ENCODE results near the gene PROZ.

The PROZ gene

DNA sequence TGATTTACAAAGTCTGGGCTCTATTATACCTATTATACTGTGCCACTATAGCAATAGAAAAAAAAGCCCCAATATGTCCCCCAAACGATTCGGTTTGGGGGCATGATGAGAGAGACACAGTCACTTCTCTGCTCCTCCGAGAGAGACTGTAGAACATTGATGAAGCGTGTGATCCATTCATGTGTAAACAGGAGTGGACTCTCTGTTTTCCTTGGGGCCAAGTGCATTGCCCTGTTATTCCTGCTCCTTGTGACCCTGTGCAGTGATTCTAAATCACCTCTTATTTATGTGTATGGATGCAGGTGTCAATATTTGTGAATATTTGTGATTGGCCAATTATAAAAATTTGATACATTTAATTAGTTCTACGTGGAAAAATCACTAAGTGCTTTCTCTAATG, 18.9 kb upstream of the PROZ start:
- POLR2A ChIA-PET, result no interaction called here

GRCh38 chr13:113140677-113141600, 17.5 kb upstream of the PROZ start:
- no peaks in the 10 kb centered on the region for H3K4me1 ChIP-seq (ENCODE audit: control insufficient read depth, insufficient read depth, low read length)
- CTCF ChIA-PET, result no interaction called here
- TF ChIP-seq SCRT2 (tag by site-specific recombination; IDR thresholded peaks at IDR 0.05) (0 out of 2 replicates have a peak, but pooled peaks have one; percentile 8), SALL2 (tag by site-specific recombination; IDR thresholded peaks at IDR 0.05; ENCODE audit: borderline replicate concordance) (no peak), ZNF558 (tag by site-specific recombination; IDR thresholded peaks at IDR 0.05) (no peak)
- TF ChIP-seq, protein P1, sequence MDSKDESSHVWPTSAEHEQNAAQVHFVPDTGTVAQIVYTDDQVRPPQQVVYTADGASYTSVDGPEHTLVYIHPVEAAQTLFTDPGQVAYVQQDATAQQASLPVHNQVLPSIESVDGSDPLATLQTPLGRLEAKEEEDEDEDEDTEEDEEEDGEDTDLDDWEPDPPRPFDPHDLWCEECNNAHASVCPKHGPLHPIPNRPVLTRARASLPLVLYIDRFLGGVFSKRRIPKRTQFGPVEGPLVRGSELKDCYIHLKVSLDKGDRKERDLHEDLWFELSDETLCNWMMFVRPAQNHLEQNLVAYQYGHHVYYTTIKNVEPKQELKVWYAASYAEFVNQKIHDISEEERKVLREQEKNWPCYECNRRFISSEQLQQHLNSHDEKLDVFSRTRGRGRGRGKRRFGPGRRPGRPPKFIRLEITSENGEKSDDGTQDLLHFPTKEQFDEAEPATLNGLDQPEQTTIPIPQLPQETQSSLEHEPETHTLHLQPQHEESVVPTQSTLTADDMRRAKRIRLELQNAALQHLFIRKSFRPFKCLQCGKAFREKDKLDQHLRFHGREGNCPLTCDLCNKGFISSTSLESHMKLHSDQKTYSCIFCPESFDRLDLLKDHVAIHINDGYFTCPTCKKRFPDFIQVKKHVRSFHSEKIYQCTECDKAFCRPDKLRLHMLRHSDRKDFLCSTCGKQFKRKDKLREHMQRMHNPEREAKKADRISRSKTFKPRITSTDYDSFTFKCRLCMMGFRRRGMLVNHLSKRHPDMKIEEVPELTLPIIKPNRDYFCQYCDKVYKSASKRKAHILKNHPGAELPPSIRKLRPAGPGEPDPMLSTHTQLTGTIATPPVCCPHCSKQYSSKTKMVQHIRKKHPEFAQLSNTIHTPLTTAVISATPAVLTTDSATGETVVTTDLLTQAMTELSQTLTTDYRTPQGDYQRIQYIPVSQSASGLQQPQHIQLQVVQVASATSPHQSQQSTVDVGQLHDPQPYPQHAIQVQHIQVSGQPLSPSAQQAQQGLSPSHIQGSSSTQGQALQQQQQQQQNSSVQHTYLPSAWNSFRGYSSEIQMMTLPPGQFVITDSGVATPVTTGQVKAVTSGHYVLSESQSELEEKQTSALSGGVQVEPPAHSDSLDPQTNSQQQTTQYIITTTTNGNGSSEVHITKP (tag by site-specific recombination; IDR thresholded peaks at IDR 0.05), result no peak
- TF ChIP-seq, protein P2, sequence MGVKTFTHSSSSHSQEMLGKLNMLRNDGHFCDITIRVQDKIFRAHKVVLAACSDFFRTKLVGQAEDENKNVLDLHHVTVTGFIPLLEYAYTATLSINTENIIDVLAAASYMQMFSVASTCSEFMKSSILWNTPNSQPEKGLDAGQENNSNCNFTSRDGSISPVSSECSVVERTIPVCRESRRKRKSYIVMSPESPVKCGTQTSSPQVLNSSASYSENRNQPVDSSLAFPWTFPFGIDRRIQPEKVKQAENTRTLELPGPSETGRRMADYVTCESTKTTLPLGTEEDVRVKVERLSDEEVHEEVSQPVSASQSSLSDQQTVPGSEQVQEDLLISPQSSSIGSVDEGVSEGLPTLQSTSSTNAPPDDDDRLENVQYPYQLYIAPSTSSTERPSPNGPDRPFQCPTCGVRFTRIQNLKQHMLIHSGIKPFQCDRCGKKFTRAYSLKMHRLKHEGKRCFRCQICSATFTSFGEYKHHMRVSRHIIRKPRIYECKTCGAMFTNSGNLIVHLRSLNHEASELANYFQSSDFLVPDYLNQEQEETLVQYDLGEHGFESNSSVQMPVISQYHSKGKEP (tag by site-specific recombination; IDR thresholded peaks at IDR 0.05), result no peak
- no peaks in the 10 kb centered on the region for H3K36me3 ChIP-seq (ENCODE audit: control insufficient read depth in 2 of 2, insufficient read depth in 1 of 2, low read length in 2 of 2)
- H3K4me3 ChIP-seq (ENCODE audit: low read depth, low read length), result no peak overlapping the region
- no peak overlapping the region for H3K27ac ChIP-seq (ENCODE audit: extremely low read depth, low read depth, low read length)
- POLR2A ChIA-PET, result no interaction called here
- no peaks in the 10 kb centered on the region for H3K9me3 ChIP-seq (ENCODE audit: control insufficient read depth, insufficient read depth, low read depth, low read length)

More for the DNA sequence above, 18.9 kb upstream of the PROZ start:
- H3K9me3 ChIP-seq (ENCODE audit: control insufficient read depth, insufficient read depth, low read depth, low read length), result no peaks in the 10 kb centered on the region
- no peaks in the 10 kb centered on the region for H3K4me1 ChIP-seq (ENCODE audit: control insufficient read depth, insufficient read depth, low read length)
- H3K4me3 ChIP-seq (ENCODE audit: low read depth, low read length), result no peak overlapping the region
- H3K36me3 ChIP-seq (ENCODE audit: control insufficient read depth in 2 of 2, insufficient read depth in 1 of 2, low read length in 2 of 2), result no peaks in the 10 kb centered on the region
- TF ChIP-seq MYNN (tag by site-specific recombination; IDR thresholded peaks at IDR 0.05; ENCODE audit: borderline replicate concordance) (no peak), ZNF266 (tag by site-specific recombination; IDR thresholded peaks at IDR 0.05; ENCODE audit: low read depth) (no peak), ZNF549 (tag by site-specific recombination; IDR thresholded peaks at IDR 0.05) (no peak), ZNF391 (tag by site-specific recombination; IDR thresholded peaks at IDR 0.05; ENCODE audit: borderline replicate concordance, low read depth) (no peak), ZNF416 (tag by site-specific recombination; IDR thresholded peaks at IDR 0.05) (no peak), ZNF473 (tag by site-specific recombination; IDR thresholded peaks at IDR 0.05) (no peak), ZNF433 (tag by site-specific recombination; IDR thresholded peaks at IDR 0.05; ENCODE audit: low read depth) (no peak), PRDM4 (tag by site-specific recombination; IDR thresholded peaks at IDR 0.05) (no peak), ZNF350 (tag by site-specific recombination; IDR thresholded peaks at IDR 0.05) (no peak)
- TF ChIP-seq, protein P3, sequence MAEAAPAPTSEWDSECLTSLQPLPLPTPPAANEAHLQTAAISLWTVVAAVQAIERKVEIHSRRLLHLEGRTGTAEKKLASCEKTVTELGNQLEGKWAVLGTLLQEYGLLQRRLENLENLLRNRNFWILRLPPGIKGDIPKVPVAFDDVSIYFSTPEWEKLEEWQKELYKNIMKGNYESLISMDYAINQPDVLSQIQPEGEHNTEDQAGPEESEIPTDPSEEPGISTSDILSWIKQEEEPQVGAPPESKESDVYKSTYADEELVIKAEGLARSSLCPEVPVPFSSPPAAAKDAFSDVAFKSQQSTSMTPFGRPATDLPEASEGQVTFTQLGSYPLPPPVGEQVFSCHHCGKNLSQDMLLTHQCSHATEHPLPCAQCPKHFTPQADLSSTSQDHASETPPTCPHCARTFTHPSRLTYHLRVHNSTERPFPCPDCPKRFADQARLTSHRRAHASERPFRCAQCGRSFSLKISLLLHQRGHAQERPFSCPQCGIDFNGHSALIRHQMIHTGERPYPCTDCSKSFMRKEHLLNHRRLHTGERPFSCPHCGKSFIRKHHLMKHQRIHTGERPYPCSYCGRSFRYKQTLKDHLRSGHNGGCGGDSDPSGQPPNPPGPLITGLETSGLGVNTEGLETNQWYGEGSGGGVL (tag by site-specific recombination; IDR thresholded peaks at IDR 0.05), result no peak
- CTCF ChIA-PET, result no interaction called here
- no peak overlapping the region for H3K27ac ChIP-seq (ENCODE audit: extremely low read depth, low read depth, low read length)
